DND-41 (cell line): ENCODE measurements around the gene NBR1.

Experiments used
- EZH2 ChIP-seq: IDR thresholded peaks from 3 replicates; pipeline ENCODE4 v1.6.1; 2012; ENCODE audit warnings: borderline replicate concordance, low read depth, mild to moderate bottlenecking, moderate library complexity, low read length, inconsistent platforms; ENCODE audit not compliant: severe bottlenecking
- TF ChIP-seq, protein P1 (sequence below): IDR thresholded peaks from 2 replicates; pipeline ENCODE4 v1.5.1; 2012; ENCODE audit warnings: borderline replicate concordance, low read length, moderate library complexity, mild to moderate bottlenecking; ENCODE audit not compliant: poor library complexity, severe bottlenecking; ENCODE audit errors: extremely low read depth

- TF ChIP-seq, protein P1, sequence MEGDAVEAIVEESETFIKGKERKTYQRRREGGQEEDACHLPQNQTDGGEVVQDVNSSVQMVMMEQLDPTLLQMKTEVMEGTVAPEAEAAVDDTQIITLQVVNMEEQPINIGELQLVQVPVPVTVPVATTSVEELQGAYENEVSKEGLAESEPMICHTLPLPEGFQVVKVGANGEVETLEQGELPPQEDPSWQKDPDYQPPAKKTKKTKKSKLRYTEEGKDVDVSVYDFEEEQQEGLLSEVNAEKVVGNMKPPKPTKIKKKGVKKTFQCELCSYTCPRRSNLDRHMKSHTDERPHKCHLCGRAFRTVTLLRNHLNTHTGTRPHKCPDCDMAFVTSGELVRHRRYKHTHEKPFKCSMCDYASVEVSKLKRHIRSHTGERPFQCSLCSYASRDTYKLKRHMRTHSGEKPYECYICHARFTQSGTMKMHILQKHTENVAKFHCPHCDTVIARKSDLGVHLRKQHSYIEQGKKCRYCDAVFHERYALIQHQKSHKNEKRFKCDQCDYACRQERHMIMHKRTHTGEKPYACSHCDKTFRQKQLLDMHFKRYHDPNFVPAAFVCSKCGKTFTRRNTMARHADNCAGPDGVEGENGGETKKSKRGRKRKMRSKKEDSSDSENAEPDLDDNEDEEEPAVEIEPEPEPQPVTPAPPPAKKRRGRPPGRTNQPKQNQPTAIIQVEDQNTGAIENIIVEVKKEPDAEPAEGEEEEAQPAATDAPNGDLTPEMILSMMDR = no peak
- no peak for TF ChIP-seq EZH2
Measured at GRCh38 chr17:43175213-43176118, 4.5 kb downstream of the NBR1 start.
